ENCODE measurements around the gene TRPM4. TPM values are rescaled to one million over a fixed set of nuclear protein-coding genes. Genes with fewer than 3 reads are reported as not detected.
"Not testable (repeated sequence)": the region's sequence is repeated elsewhere in the genome, so short reads cannot be mapped to it uniquely, and the experiment has no call there.

TRPM4 gene
- polyA plus RNA-seq, 10 donors: 16.8 to 66.3 (median 31.4) TPM

GRCh38 chr19:49182848-49183375 lies 25.3 kb downstream of the TRPM4 start:
- no peak for DNase-seq

GRCh38 chr19:49186108-49186507 lies 28.5 kb downstream of the TRPM4 start:
- DNase-seq: no peak

- no peak for DNase-seq
Measured at GRCh38 chr19:49188626-49189200, 31.1 kb downstream of the TRPM4 start.

- DNase-seq: no peak
Measured at GRCh38 chr19:49189259-49189658, 31.7 kb downstream of the TRPM4 start.

GRCh38 chr19:49190781-49191180 lies 33.2 kb downstream of the TRPM4 start:
- no peak for DNase-seq

- no peak for DNase-seq
Measured at GRCh38 chr19:49193822-49194394, 36.3 kb downstream of the TRPM4 start.

GRCh38 chr19:49194408-49194807 lies 36.8 kb downstream of the TRPM4 start:
- DNase-seq: no peak

- DNase-seq: peak in 1 of 3 donors; percentile 28
Measured at GRCh38 chr19:49196527-49197240, 39.1 kb downstream of the TRPM4 start.

- DNase-seq: no peak
Measured at GRCh38 chr19:49200238-49200862, 42.8 kb downstream of the TRPM4 start.

GRCh38 chr19:49201042-49201441 lies 43.5 kb downstream of the TRPM4 start:
- DNase-seq: no peak

GRCh38 chr19:49205114-49205513 lies 47.5 kb downstream of the TRPM4 start:
- DNase-seq: no peak

- not testable (repeated sequence) for DNase-seq
Measured at GRCh38 chr19:49209502-49209901, 51.9 kb downstream of the TRPM4 start.

- peak in 1 of 3 donors; percentile 70 for DNase-seq
Measured at GRCh38 chr19:49210108-49210900, 52.7 kb downstream of the TRPM4 start.

- DNase-seq: no peak
Measured at GRCh38 chr19:49210901-49211451, 53.4 kb downstream of the TRPM4 start.

GRCh38 chr19:49212016-49212701 lies 54.6 kb downstream of the TRPM4 start:
- peak in 1 of 3 donors; percentile 26 for DNase-seq

- DNase-seq: no peak
Measured at GRCh38 chr19:49213791-49214190, 56.2 kb downstream of the TRPM4 start.

GRCh38 chr19:49214701-49215100 lies 57.1 kb downstream of the TRPM4 start:
- DNase-seq: no peak

- DNase-seq: no peak
Measured at GRCh38 chr19:49216071-49216470, 58.5 kb downstream of the TRPM4 start.

- DNase-seq: peak in 2 of 3 donors; percentile 30 to 34
Measured at GRCh38 chr19:49217382-49217781, 59.8 kb downstream of the TRPM4 start.

GRCh38 chr19:49222011-49222410 lies 64.4 kb downstream of the TRPM4 start:
- no peak for DNase-seq

GRCh38 chr19:49222528-49222927 lies 64.9 kb downstream of the TRPM4 start:
- no peak for DNase-seq
